ENCODE data around the gene TNK1.

DNA sequence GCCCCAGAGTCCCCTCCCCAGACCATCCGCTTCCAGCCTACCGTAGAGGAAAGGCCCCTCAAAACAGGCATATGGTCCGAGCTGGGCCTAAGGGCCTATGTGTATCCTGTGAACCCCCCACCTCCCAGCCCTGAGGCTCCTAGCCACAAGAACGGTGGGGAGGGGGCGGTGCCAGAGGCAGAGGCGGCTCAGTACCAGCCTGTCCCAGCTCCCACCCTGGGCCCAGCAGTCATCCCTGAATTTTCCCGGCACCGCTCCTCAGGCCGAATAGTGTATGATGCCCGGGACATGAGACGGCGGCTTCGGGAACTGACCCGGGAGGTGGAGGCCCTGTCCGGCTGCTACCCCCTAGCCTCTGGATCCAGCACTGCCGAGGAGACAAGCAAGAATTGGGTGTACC is 40.3 kb downstream of the TNK1 start:
- TF ChIP-seq POLR2A (IDR thresholded peaks at IDR 0.05) (no peak), EP300 (IDR thresholded peaks at IDR 0.05) (no peak)
- TF ChIP-seq, protein P1, sequence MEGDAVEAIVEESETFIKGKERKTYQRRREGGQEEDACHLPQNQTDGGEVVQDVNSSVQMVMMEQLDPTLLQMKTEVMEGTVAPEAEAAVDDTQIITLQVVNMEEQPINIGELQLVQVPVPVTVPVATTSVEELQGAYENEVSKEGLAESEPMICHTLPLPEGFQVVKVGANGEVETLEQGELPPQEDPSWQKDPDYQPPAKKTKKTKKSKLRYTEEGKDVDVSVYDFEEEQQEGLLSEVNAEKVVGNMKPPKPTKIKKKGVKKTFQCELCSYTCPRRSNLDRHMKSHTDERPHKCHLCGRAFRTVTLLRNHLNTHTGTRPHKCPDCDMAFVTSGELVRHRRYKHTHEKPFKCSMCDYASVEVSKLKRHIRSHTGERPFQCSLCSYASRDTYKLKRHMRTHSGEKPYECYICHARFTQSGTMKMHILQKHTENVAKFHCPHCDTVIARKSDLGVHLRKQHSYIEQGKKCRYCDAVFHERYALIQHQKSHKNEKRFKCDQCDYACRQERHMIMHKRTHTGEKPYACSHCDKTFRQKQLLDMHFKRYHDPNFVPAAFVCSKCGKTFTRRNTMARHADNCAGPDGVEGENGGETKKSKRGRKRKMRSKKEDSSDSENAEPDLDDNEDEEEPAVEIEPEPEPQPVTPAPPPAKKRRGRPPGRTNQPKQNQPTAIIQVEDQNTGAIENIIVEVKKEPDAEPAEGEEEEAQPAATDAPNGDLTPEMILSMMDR (IDR thresholded peaks at IDR 0.05), result no peak
